Measurements from ENCODE around the gene FBXW8. TPM values are rescaled to one million over a fixed set of nuclear protein-coding genes. Genes with fewer than 3 reads are reported as not detected.
A peak's percentile ranks its signal among the peaks of the same experiment; 100 is the strongest.

FBXW8 gene
- total RNA-seq, 2 experiments from 2014 or later: 5.7 to 6.1 TPM

DNA sequence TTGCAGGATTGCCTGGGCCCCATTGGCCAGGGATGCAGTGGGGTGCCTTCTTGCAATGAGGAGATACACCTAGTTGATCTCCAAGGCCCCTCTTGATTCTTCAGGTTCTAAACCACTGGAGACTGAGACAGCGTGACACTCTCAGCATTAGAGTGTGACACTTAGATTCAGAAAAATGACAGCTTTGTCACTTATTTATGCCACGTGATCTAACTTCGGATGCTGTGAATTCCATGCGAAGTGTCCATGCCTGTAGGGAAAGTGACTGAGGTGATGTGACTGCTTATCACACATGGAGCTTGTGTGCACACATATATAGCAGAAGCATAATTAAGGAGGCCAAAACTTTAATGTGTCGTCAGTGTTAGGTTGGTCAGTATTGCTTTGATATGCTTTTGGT lies 30.4 kb downstream of the FBXW8 start:
- POLR2A ChIA-PET: no interaction called here
- intact Hi-C loops (cut with DNase I, micrococcal nuclease): no loop called here
- CTCF ChIA-PET: interaction anchor here (0.6 kb wide), 1 partner anchor 145 kb away, joined by 3 read pairs; no protein-coding TSS in a partner anchor
- no peaks in the 10 kb centered on the region for H3K4me1 Mint-ChIP-seq
- H3K27ac Mint-ChIP-seq: no peak overlapping the region
- peaks cover 36% of the 10 kb centered on the region for H3K36me3 Mint-ChIP-seq (ENCODE audit: low read depth)
- no peaks in the 10 kb centered on the region for H3K27me3 Mint-ChIP-seq
- ATAC-seq: no peak
- DNase-seq: no peak
- peaks cover 2% of the 10 kb centered on the region for H3K9me3 Mint-ChIP-seq (ENCODE audit: low read depth)
- H3K4me3 Mint-ChIP-seq: no peak overlapping the region

DNA sequence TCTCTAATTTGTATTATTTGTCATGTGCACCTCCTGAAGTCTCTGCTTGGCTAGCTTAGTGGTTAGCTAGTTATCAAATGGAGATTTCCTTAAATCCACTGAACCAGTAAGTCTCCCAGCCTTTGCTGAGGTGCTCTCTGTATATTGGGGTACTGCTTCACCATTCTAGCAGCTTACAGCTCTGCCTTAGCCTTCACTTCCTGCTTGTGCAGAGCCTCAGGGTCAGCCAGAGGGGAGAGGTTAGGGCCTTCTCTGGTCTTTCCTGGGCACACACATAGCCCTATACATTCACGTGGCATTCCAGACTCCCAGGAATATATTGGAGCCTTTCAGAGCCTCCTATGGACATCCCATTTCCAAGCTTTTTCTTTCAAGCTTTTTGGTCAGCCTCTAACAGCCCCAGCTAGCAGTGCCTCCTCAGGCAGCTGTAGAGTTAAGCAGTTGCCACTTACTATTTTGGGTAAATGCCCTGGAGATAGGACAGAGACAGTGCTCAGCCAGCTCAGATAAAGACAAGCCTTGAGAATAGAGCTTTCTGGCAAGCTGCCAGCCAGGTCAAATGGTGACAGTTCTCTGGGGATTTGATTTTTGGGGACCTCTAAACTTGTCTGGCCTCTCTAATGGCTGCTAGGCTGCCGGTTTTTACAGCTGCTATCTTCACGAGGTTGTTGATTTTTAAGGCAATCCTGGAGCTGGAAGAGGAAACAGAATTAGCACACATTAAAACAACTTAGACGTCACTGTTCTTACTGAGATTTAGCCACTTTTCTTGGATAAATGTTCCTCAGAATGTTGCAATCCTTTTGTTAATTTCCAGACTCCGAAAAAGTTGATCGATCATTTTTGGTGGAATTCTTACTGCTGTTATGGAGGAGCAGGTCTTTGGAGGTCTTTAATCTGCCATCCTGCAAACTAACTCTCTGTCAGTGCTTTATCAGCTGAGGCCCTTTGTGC lies 32.9 kb downstream of the FBXW8 start:
- no peak overlapping the region for H3K4me3 Mint-ChIP-seq
- ATAC-seq: no peak

DNA sequence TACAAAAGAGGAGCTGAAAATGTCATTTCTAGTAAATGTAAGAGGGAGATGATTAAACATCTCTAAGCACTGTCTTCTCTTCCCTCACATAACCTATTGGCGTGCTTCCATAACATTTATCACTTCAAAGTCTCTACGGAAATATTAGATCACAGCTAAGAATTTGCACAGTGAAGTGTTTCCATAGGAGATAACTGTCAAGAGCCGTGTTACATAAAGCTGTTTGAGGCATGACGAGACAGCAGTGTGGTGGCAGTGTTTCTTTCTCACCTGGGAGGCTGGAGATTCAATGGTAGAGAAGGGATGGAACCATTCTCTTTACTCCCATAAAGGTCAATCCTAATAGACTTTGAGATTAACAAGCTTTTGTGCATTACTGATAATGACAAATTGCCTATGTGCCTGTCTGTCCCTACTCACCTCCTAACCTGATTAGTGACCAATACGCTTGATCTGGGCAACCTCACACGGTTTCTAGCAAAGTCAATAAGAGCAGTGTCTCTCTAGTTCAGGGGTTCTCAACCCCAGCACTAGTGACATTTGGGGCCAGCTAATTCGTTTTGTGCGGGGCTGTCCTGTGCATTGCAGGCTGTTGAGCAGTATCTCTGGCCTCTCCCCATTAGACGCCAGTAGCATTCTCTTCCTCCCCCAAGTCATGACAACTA lies 35.3 kb downstream of the FBXW8 start:
- no peaks in the 10 kb centered on the region for H3K27me3 Mint-ChIP-seq
- CTCF ChIA-PET: no interaction called here
- no peaks in the 10 kb centered on the region for H3K4me1 Mint-ChIP-seq
- H3K27ac Mint-ChIP-seq: no peak overlapping the region
- H3K4me3 Mint-ChIP-seq: no peak overlapping the region
- intact Hi-C loops (cut with DNase I, micrococcal nuclease): no loop called here
- DNase-seq (no peak), ATAC-seq (no peak)
- peaks cover 44% of the 10 kb centered on the region for H3K36me3 Mint-ChIP-seq (ENCODE audit: low read depth)
- H3K9me3 Mint-ChIP-seq (ENCODE audit: low read depth): peaks cover 2% of the 10 kb centered on the region
- POLR2A ChIA-PET: interaction anchor here (0.6 kb wide), 1 partner anchor 20 kb away, joined by 6 read pairs; no protein-coding TSS in a partner anchor

More for the DNA sequence above, 32.9 kb downstream of the FBXW8 start:
- Mint-ChIP-seq H3K36me3 (ENCODE audit: low read depth) (peaks cover 39% of the 10 kb centered on the region), H3K27ac (no peak overlapping the region), H3K27me3 (no peaks in the 10 kb centered on the region), H3K9me3 (ENCODE audit: low read depth) (peaks cover 2% of the 10 kb centered on the region), H3K4me1 (no peaks in the 10 kb centered on the region)
- intact Hi-C loops (cut with DNase I, micrococcal nuclease): no loop called here
- DNase-seq: no peak
- CTCF ChIA-PET: interaction anchor here (0.6 to 0.7 kb wide), 2 partner anchors 17 to 221 kb away, joined by 3 to 4 read pairs; no protein-coding TSS in a partner anchor
- POLR2A ChIA-PET: interaction anchor here (0.6 to 0.7 kb wide), 2 partner anchors 157 to 224 kb away, joined by 3 to 6 read pairs; no protein-coding TSS in a partner anchor

DNA sequence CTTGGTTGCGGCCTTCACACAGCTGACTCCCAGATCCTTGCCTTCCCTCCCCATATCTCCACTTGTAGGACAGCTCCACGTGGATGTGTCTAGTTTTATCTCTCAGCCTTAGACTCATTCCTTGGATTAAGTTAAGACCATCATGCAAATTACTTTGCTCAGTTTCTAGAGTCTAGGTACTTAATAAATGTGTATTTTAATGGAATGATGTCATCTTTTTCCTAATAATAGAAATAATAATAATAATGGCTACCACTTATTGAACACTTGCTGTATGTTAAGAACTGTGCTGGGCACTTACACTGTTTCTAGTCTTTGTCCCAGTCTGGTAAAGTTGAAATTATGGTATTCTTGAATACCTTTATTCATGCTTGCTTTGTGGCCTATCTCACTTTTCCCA lies 37.5 kb downstream of the FBXW8 start:
- DNase-seq: no peak
- no peaks in the 10 kb centered on the region for H3K27me3 Mint-ChIP-seq
- no peaks in the 10 kb centered on the region for H3K4me1 Mint-ChIP-seq
- POLR2A ChIA-PET: no interaction called here
- CTCF ChIA-PET: no interaction called here
- H3K27ac Mint-ChIP-seq: no peak overlapping the region
- H3K4me3 Mint-ChIP-seq: no peak overlapping the region
- ATAC-seq: no peak
- H3K9me3 Mint-ChIP-seq (ENCODE audit: low read depth): peaks cover under 1% of the 10 kb centered on the region
- intact Hi-C loops (cut with DNase I, micrococcal nuclease): no loop called here
- peaks cover 28% of the 10 kb centered on the region for H3K36me3 Mint-ChIP-seq (ENCODE audit: low read depth)

DNA sequence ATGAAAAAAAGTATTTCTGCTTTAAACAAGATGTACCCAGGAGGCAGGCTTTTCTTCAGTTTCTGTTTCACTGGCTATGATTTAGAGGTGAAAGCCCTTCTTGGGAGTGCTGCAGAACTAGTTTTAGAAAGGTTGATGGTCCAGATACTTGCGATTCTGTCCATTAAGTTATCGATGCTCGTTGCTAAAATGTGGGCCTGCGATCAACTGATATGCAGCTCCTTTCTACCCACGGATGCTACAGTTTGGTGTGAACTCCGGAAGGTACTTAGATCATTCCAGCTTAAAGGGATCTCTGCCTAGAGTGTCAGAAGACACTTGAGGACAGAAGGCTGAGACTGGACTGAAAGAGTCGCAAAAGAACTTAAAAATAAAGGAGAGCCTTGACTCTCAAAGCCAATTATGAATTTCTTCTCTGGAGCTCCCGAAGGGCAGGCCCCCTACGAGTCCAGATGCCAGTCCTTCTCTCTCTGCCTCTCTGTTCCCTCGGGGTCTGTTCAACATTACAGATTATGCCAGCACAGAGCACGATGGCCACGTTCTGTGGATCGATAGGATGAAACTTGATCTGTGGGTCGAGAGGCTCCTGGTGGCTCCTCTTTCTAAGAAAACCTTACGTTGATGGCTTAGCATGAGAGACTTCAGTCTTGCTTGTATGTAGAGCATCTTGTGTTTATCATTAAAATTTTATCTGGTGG lies 40.0 kb downstream of the FBXW8 start:
- ChIA-PET CTCF (no interaction called here), POLR2A (no interaction called here)
- Mint-ChIP-seq H3K36me3 (ENCODE audit: low read depth) (peaks cover 16% of the 10 kb centered on the region), H3K27me3 (no peaks in the 10 kb centered on the region), H3K4me1 (no peaks in the 10 kb centered on the region), H3K4me3 (no peak overlapping the region), H3K9me3 (ENCODE audit: low read depth) (no peaks in the 10 kb centered on the region), H3K27ac (no peak overlapping the region)
- ATAC-seq: no peak
- DNase-seq: no peak
- intact Hi-C loops (cut with DNase I, micrococcal nuclease): no loop called here

DNA sequence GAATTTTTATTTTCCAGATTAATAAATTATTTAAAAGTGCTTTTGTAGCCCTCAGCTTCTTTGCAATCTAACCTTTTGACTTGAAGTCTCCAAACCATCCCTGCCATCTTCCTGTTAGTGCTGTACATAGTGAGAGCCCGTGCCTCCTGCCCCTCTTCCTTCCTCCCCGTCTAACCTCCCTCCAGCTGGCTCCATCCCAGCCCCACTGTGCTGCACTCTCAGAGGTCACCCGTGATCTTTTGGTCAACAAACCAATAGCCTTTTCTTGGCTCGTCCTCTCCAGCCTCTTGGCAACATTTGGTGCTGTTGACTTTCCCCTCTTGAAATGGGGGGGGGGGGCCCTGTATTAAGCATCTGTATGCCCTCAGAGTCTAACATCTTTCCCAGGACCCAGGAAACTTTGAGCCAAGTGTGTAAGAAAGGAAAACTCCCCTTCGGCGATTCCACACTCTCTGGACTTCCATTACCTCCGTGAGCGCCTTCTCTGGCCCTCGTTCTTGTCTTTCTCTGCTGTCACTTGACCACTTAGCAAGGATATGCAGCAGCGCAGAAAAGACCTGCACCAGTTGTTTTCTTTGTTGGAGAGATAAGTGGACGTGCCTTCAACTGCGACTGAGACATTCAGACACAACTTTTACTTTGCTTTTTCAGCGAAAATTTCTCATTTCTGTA lies 44.1 kb downstream of the FBXW8 start:
- Mint-ChIP-seq H3K9me3 (ENCODE audit: low read depth) (no peaks in the 10 kb centered on the region), H3K27ac (no peak overlapping the region), H3K36me3 (ENCODE audit: low read depth) (peaks cover 6% of the 10 kb centered on the region), H3K4me3 (no peak overlapping the region), H3K27me3 (no peaks in the 10 kb centered on the region), H3K4me1 (peaks cover 15% of the 10 kb centered on the region)
- POLR2A ChIA-PET: interaction anchor here (0.7 kb wide), 1 partner anchor 874 kb away, joined by 5 read pairs; no protein-coding TSS in a partner anchor
- DNase-seq (no peak), ATAC-seq (no peak)
- CTCF ChIA-PET: no interaction called here
- intact Hi-C loops (cut with DNase I, micrococcal nuclease): loop anchor here (2.0 kb wide), 1 partner anchor 252 kb away; no protein-coding TSS in a partner anchor

DNA sequence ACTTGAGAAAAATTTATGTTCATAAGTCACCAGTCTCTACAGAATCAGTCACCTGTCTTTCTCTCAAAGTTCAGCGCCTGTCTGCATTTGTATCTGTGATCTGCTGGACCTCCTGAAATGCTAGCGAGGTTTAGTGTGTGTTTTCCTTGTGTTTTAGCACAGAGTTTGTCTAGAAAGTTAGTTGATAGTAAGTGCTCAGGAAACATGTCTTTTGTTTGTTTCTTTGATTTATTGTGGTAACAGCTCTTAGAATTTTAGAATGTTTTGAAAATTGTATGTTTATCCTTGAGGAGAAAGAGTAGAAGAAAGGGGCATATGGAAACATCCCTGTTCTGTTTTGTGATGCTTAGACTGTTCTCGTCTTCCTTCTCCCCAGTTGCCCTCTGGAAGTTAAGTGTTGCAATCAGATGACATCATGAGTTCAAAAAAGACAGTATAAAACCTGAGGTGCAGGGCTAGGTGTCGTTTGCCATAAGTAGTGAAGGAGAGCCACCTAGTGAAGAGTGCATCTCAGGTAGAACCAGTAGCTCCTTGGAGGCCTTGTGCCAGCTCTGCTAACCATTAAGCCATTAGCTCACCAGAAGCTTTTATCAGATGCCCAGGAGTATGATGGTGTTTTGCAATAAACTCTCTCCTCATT lies 44.8 kb downstream of the FBXW8 start:
- Mint-ChIP-seq H3K9me3 (ENCODE audit: low read depth) (no peaks in the 10 kb centered on the region), H3K36me3 (ENCODE audit: low read depth) (peaks cover 2% of the 10 kb centered on the region), H3K4me3 (no peak overlapping the region), H3K4me1 (peaks cover 21% of the 10 kb centered on the region), H3K27ac (no peak overlapping the region), H3K27me3 (no peaks in the 10 kb centered on the region)
- peak; percentile 14 for DNase-seq
- intact Hi-C loops (cut with DNase I, micrococcal nuclease): loop anchor here (2.0 kb wide), 1 partner anchor 253 kb away; no protein-coding TSS in a partner anchor
- ATAC-seq: no peak
- CTCF ChIA-PET: interaction anchor here (0.7 to 1.5 kb wide), 3 partner anchors 53 to 251 kb away, joined by 3 to 4 read pairs (median 4); no protein-coding TSS in a partner anchor
- POLR2A ChIA-PET: no interaction called here

DNA sequence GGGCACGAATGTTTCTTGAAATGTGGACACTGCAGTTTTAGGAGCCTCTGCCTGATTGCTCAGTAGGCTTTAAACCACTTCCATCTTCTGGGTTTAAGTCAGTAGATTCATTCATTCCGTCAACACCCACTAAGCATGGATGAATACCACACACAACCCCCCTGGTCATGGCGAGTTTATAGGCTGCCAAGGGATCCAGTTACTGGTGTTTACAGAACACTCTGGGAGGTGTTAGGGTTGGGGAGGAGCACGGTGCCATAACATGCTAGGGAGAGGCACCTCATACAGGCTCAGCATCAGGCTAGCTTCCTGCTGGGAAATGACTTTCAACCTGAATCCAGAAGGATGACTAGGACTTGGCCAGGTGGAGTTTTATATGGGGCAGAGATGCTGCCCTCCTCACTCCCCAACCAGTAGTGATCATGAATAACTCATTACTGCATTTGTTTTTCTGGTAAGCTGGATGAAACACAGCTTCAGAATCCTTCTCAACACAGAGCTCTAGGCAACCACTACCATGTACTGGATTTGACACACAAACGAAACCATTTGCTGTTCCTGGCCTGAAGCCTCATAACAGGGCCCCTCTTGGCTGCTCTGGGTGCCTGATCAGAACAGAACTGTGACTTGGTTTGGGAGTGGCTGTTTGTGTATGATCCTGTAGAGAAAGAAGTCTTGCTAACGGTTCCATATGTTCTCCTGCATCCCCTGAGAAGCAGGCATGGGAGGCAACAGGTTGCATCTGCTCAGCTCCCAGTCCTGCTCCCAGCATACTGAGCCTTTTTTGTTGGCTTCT lies 47.9 kb downstream of the FBXW8 start:
- DNase-seq (peak; percentile 49), ATAC-seq (peak; percentile 68)
- ChIA-PET POLR2A (no interaction called here), CTCF (interaction anchor here (0.6 to 1.8 kb wide), 5 partner anchors 17 to 255 kb away, joined by 4 to 7 read pairs (median 5); no protein-coding TSS in a partner anchor)
- H3K4me1 Mint-ChIP-seq: peaks cover 40% of the 10 kb centered on the region
- intact Hi-C loops (cut with DNase I, micrococcal nuclease): no loop called here
- peak overlapping the region; percentile 31 for H3K27ac Mint-ChIP-seq
- H3K27me3 Mint-ChIP-seq: no peaks in the 10 kb centered on the region
- H3K4me3 Mint-ChIP-seq: no peak overlapping the region
- H3K9me3 Mint-ChIP-seq (ENCODE audit: low read depth): no peaks in the 10 kb centered on the region
- H3K36me3 Mint-ChIP-seq (ENCODE audit: low read depth): peaks cover 2% of the 10 kb centered on the region

DNA sequence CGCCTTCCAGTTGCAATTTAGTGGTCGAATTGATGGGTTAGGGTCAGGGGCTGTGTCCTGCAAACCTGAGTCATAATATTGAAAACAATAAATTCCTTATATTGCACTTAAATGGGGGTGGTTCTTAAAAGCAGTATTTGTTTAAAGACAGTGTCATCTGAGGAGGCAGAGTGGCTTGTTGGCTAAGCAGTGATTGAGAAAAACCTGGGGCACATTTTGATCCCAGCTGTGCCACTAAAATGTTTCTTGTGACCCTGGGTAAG lies 48.4 kb downstream of the FBXW8 start:
- ATAC-seq (no peak), DNase-seq (no peak)
- no peak overlapping the region for H3K4me3 Mint-ChIP-seq
- H3K36me3 Mint-ChIP-seq (ENCODE audit: low read depth): peaks cover 2% of the 10 kb centered on the region
- intact Hi-C loops (cut with DNase I, micrococcal nuclease): no loop called here
- H3K4me1 Mint-ChIP-seq: peaks cover 40% of the 10 kb centered on the region
- POLR2A ChIA-PET: interaction anchor here (0.6 kb wide), 1 partner anchor 161 kb away, joined by 3 read pairs; no protein-coding TSS in a partner anchor
- no peaks in the 10 kb centered on the region for H3K27me3 Mint-ChIP-seq
- no peak overlapping the region for H3K27ac Mint-ChIP-seq
- CTCF ChIA-PET: interaction anchor here (1.5 to 1.8 kb wide), 4 partner anchors 16 to 256 kb away, joined by 5 to 7 read pairs (median 5); no protein-coding TSS in a partner anchor
- H3K9me3 Mint-ChIP-seq (ENCODE audit: low read depth): no peaks in the 10 kb centered on the region
